Thyroid gland (tissue), 4 donors: Measurements from ENCODE around the gene LSM7. TPM values are rescaled to one million over a fixed set of nuclear protein-coding genes. Genes with fewer than 3 reads are reported as not detected.

Experiments
- DNase-seq, 2 donors: peaks; one replicate each; pipeline ENCODE4 v3.0.0-alpha.2; 2019
- H3K27ac ChIP-seq, 3 donors: fragments of 200-600 bp; sonication (generic); 1 replicate in 2 of 3; 2 replicates in 1 of 3; pipeline ENCODE4 v1.5.1; 2016 to 2019; ENCODE audit warnings: mild to moderate bottlenecking in 1 of 3, moderate library complexity in 1 of 3
- H3K27me3 ChIP-seq: fragments of 200-600 bp; sonication (generic); one replicate; pipeline ENCODE4 v1.5.1; 2019
- H3K36me3 ChIP-seq, 2 donors: fragments of 200-600 bp; sonication (generic); one replicate each; pipeline ENCODE4 v1.5.1; 2016 to 2019
- H3K4me1 ChIP-seq, 2 donors: fragments of 200-600 bp; sonication (generic); one replicate each; pipeline ENCODE4 v1.5.1; 2017 to 2019
- H3K4me3 ChIP-seq, 3 donors: fragments of 200-600 bp; sonication (generic); replicated peaks in 1 of 3; 1 replicate in 2 of 3; 2 replicates in 1 of 3; pipeline ENCODE4 v1.5.1; 2016; ENCODE audit warnings: mild to moderate bottlenecking in 1 of 3
- H3K9me3 ChIP-seq: fragments of 200-600 bp; sonication (generic); one replicate; pipeline ENCODE4 v1.5.1; 2017
- POLR2A ChIP-seq, 2 donors: fragments of 450-650 bp; IDR thresholded peaks; one replicate each; pipeline ENCODE4 v1.6.1; 2017; ENCODE audit warnings: antibody characterized with exemption in 2 of 2, mild to moderate bottlenecking in 2 of 2, moderate library complexity in 1 of 2
- WGBS, 2 donors: methylation state at CpG; one replicate each; pipeline ENCODE4 v1.1.5; 2017; 5-methylcytosine and 5-hydroxymethylcytosine counted together
- intact Hi-C: fragments of 100-400 bp; cut with DNase I; formaldehyde crosslinking; loops from one replicate; pipeline ENCODE4 v1.15.1; 2023
- total RNA-seq, 4 donors: library from RNA; depleted of rRNA; stranded (reverse); fragments of >200 nt; gene quantifications; one replicate each; pipeline ENCODE4 v1.2.3, GENCODE V29; 2016
- TF ChIP-seq, protein P1 (sequence below), 6 experiments: fragments of 200-600 bp in 3 of 6; fragments of 450-650 bp in 3 of 6; sonication (generic) in 3 of 6; IDR thresholded peaks; one replicate each; pipeline ENCODE4 v1.5.1; 2016 to 2019; ENCODE audit warnings: antibody characterized with exemption in 6 of 6, mild to moderate bottlenecking in 2 of 6, inconsistent platforms in 1 of 6, moderate library complexity in 1 of 6

LSM7 gene
- total RNA-seq, 4 donors from 2014 or later = 21.1 to 139 (median 55.1) TPM

DNA sequence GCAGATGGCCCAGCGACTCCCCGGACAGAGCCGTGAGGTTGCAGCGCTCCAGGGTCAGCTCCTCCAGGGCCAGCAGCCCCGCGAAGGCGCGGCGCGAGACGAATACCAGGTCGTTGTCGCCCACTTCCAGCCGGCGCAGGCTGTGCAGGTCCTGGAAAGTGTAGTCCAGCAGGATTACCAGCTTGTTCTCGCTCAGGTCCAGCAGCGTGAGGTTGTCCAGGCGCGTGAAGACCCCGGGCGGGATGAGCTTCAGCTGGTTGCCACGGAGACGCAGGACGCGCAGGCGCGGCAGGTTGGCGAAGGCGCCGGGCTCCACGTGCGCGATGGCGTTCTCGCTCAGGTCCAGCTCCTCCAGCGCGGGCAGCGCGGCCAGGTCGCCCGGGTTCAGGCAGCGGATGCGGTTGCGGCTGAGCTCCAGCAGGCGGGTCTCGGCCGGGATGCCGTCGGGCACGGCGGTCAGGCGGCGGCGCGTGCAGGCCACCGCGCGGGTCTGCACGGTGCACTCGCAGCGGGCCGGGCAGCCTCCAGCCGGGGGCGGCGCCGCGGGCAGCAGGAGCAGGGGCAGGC, 37.1 kb downstream of the LSM7 start:
- Histone ChIP-seq H3K36me3 (no peaks in the 10 kb centered on the region), H3K9me3 (no peaks in the 10 kb centered on the region), H3K4me1 (peaks cover 5 to 26% of the 10 kb centered on the region in 2 donors), H3K27me3 (peaks cover 23% of the 10 kb centered on the region), H3K27ac (no peak overlapping the region), H3K4me3 (no peak overlapping the region)
- WGBS, 2 donors = 16 to 17% methylated on average over 5 to 18 of the region's 67 CpGs
- intact Hi-C loops = no loop called here
- TF ChIP-seq POLR2A (IDR thresholded peaks at IDR 0.05) = no peak
- TF ChIP-seq, protein P1, sequence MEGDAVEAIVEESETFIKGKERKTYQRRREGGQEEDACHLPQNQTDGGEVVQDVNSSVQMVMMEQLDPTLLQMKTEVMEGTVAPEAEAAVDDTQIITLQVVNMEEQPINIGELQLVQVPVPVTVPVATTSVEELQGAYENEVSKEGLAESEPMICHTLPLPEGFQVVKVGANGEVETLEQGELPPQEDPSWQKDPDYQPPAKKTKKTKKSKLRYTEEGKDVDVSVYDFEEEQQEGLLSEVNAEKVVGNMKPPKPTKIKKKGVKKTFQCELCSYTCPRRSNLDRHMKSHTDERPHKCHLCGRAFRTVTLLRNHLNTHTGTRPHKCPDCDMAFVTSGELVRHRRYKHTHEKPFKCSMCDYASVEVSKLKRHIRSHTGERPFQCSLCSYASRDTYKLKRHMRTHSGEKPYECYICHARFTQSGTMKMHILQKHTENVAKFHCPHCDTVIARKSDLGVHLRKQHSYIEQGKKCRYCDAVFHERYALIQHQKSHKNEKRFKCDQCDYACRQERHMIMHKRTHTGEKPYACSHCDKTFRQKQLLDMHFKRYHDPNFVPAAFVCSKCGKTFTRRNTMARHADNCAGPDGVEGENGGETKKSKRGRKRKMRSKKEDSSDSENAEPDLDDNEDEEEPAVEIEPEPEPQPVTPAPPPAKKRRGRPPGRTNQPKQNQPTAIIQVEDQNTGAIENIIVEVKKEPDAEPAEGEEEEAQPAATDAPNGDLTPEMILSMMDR (IDR thresholded peaks at IDR 0.05) = no peak
- no peak for DNase-seq

DNA sequence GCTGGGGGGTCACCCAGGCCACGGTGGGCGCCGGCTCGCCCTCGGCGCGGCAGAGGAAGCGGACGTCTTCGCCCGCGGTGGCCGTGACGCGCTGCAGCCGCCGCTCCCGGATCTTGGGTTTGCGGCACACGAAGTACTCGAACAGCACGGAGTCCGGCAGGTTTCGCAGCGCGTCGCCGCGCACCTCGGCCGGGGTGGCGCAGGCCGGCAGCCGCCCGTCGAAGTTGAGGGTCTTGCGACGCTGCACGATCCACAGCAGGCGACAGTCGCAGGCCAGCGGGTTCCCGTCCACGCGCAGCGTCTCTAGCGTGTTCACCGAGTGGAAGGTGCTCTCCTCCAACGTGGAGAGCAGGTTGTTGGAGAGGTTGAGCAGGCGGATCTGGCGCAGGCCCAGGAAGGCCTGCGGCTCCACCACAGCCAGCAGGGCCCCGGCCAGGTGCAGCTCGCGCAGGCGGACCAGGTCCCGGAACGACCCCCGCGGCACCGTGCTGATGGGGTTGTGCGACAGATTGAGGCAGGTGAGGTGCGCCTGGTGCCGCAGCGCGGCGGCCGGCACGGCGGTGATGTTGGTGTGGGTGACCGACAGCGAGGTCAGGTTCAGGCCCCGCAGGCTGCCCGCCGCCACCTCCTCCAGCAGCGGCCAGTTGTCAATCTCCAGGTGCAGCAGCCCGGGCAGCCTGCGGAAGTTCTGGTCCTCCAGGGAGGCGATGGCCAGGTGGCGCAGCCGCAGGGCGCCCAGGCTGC, 37.8 kb downstream of the LSM7 start:
- Histone ChIP-seq H3K9me3 (no peaks in the 10 kb centered on the region), H3K27me3 (peaks cover 23% of the 10 kb centered on the region), H3K4me3 (peak overlapping the region in 1 of 3 donors; percentile 28), H3K27ac (no peak overlapping the region), H3K4me1 (peaks cover 5 to 26% of the 10 kb centered on the region in 2 donors), H3K36me3 (no peaks in the 10 kb centered on the region)
- peak in 1 of 2 donors; percentile 15 for DNase-seq
- TF ChIP-seq, protein P1 (IDR thresholded peaks at IDR 0.05) = no peak
- TF ChIP-seq POLR2A (IDR thresholded peaks at IDR 0.05) = no peak
- intact Hi-C loops = no loop called here
- 3% methylated on average over 12 of the region's 82 CpGs; no CpG with 5 or more reads in 1 of the 2 donors for WGBS, 2 donors

DNA sequence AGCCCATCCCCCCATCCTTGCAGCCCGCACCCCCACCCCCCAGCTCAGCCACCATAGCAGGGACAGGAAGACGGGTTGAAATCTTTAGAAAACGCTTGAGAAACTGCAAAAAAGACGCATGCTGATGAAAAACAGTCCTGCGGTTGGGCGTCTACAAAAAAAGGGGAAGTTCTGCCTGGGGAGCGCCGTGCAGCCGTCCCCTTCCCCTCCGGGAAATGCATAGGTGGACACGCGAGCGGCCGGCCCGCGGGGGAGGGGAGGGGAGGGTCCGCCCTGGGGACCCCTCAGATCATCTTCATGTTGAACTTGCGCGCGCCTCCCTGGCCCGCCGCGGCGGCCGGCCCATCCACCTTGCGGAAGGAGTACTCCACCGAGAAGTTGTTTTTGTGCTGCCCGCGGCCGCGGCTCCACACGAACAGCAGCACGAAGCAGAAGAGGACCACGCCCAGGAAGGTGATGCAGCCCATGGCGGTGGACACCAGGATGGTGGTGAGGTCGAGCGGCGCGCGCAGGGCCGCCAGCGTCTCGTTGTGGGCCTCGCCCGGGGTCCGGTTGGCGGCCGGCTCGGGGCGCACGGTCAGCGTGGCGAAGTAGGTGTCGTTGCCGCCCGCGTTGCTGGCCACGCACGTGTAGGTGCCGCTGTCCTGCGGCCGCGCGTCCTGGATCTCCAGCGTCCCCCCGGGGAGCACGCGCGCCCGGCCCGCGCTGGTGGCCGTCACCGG, 38.5 kb downstream of the LSM7 start:
- Histone ChIP-seq H3K9me3 (no peaks in the 10 kb centered on the region), H3K4me1 (peaks cover 5 to 26% of the 10 kb centered on the region in 2 donors), H3K4me3 (peak overlapping the region in 1 of 3 donors; percentile 28), H3K27me3 (peaks cover 23% of the 10 kb centered on the region), H3K27ac (no peak overlapping the region), H3K36me3 (no peaks in the 10 kb centered on the region)
- WGBS, 2 donors = 2% methylated on average over 23 of the region's 74 CpGs; no CpG with 5 or more reads in 1 of the 2 donors
- peak in 1 of 2 donors; percentile 20 for DNase-seq
- intact Hi-C loops = no loop called here
- TF ChIP-seq, protein P1 (IDR thresholded peaks at IDR 0.05) = no peak

DNA sequence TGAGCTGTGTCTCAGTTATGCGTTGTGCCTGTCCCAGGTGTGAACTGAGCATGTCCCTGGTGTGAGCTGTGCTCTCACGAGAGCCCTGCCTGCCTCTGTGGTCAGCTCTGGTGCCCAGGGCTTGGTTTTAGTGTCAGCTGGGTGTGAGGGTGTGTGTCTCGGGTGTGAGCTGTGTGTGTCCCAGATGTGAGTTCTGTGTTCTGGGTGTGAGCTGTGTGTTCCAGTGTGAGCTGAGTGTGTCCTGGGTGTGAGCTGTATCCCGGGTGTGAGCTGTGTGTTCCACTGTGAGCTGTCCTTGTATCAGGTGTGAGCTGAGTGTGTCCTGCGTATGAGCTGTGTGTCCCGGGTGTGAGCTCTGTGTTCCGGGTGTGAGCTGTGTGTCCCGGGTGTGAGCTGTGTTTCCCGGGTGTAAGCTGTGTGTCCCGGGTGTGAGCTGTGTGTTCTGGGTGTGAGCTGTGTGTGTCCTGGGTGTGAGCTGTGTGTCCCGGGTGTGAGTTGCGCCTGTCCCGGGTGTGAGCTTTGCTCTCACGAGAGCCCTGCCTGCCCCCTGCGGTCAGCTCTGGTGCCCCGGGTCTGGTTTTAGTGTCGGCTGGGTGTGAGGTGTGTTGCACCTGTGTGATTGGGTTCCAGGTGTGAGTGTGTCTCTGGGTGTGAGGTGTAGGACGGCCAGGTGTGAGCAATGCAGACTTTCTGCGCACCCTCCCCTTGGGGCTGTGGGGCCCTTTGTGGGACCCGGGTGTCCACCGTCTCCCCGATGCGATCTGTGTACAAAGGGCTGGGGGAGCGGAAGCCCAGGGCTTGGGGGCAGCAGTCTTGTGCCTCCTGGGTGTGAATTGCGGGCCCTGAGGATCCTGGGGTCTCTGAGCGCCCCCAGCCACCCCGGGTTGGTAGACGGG, 39.3 kb downstream of the LSM7 start:
- Histone ChIP-seq H3K27me3 (peaks cover 23% of the 10 kb centered on the region), H3K36me3 (no peaks in the 10 kb centered on the region), H3K4me1 (peaks cover 5 to 23% of the 10 kb centered on the region in 2 donors), H3K27ac (no peak overlapping the region), H3K4me3 (no peak overlapping the region), H3K9me3 (no peaks in the 10 kb centered on the region)
- intact Hi-C loops = no loop called here
- no peak for DNase-seq
- 50 to 53% methylated on average over 13 to 16 of the region's 28 CpGs for WGBS, 2 donors
- no peak for TF ChIP-seq POLR2A (IDR thresholded peaks at IDR 0.05)
- TF ChIP-seq, protein P1 (IDR thresholded peaks at IDR 0.05) = no peak
